Hematopoietic multipotent progenitor cell (in vitro differentiated cells): Measurements from ENCODE around the gene FAM241A. TPM values are rescaled to one million over a fixed set of nuclear protein-coding genes. Genes with fewer than 3 reads are reported as not detected.
"Not testable (repeated sequence)": the region's sequence is repeated elsewhere in the genome, so short reads cannot be mapped to it uniquely, and the experiment has no call there.

Experiments used
- DNase-seq, 3 donors: peaks; one replicate each; pipeline ENCODE4 v3.0.0-alpha.2; 2011 to 2015; ENCODE audit warnings: low read depth in 2 of 3, low spot score in 2 of 3
- total RNA-seq: library from RNA; depleted of rRNA; stranded (reverse); fragments of >200 nt; gene quantifications from one replicate; pipeline ENCODE4 v1.2.3, GENCODE V29; 2012

Gene FAM241A
- total RNA-seq, 1 donor = 1.3 TPM

DNA sequence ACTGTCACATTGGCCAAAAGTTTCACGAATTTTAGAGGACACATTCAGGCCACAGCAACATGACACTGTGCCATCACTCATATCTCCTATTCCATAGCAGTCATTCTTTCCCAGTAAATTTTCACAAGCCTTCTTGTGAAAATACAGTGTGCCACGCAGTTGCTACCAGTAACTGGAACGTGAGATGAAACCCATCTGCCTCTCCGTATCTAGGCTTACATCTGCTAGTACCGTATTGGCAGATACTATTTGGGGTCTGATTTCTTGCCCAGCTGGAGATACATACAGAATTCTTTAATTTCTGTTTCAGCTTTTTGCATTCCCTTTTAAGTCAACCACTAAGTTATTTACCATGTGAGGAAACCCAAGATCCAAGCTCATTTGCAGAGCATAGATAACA, 8.7 kb upstream of the FAM241A start:
- DNase-seq = no peak

DNA sequence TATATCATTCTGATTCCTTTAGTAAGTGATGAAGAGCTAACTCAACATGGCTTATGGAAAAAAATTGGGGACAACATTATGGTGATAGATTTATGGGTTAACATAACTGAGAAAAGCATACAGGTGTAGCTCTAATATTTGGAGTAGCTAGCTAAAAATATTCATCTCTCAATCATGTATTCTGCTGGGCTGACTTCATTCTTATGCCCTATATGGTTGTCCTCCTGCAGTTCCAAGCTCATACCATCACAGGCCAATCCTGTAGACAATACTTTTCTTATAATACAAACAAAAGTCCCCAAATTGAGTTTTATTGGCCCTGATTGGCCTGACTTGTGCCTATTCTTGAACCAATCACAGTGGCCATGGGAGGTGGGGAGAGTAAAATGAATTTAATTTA, 6.7 kb upstream of the FAM241A start:
- DNase-seq = no peak

DNA sequence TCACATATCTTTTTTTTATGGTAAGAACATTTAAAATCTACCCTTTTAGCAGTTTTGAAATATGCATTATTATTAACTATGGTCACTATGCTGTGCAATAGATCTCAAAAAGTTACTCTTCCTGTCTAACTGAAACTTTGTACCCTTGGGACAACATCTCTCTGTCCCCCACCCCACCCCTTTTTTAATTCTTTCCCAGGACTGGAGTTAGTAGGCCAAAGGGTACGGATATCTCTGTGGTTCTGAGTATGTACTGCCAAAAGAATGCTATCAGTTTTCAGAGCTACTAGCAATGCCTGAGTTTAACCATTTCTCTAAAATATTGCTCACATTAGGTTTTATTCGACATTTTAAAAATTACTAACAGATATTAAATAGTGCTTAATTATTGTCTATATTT, 4.7 kb upstream of the FAM241A start:
- no peak for DNase-seq

DNA sequence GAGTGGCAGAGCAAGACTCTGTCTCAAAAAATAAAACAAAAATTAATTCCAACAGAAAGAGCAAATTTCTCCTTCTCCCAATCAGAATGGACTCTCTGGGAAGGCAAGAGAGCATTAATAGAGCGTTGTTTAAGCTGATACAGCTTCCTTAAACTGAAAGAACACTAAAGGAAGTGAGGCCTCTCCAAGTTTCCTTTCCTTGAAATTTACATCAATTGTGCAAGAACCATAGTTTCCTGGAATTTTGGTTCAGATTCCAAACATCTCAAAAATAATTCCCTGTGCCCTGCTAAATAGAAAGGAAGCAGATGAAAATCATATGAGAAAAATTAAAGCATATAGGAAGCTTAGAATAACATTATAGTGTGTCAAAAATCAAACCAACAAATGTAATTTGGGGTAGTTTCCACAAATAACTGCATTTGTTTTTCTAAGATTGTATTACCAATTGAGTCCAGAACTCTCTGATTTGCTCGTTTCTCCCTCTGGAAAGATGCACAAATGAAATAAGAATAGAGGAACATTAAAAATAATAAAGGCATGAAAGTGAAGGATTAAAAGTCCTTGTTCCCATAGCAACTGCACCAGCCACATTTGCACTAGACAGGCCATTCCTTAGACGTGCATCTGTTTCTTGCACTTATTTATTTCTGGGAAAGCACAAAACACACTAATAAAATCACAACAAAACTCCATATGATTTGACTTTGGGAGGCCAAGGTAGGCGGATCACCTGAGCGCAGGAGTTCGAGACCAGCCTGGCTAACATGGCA, 3.7 kb upstream of the FAM241A start:
- no peak for DNase-seq

DNA sequence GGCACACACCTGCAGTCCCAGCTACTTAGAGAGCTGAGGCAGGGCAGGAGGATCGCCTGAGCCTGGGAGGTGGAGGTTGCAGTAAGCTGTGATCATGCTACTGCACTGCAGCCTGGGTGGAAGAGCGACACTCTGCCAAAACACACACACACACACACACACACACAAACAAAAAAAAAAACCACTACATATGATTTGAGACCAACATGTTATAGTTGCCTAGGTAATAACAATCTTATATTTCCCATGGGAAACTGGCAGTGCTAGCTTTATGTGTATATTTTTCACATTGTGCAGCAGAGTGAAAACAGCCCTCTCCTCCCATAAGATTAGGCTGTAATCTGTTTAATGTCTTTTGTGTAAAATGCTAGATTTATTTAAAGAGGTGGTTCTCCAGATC, 3.1 kb upstream of the FAM241A start:
- DNase-seq = no peak

DNA sequence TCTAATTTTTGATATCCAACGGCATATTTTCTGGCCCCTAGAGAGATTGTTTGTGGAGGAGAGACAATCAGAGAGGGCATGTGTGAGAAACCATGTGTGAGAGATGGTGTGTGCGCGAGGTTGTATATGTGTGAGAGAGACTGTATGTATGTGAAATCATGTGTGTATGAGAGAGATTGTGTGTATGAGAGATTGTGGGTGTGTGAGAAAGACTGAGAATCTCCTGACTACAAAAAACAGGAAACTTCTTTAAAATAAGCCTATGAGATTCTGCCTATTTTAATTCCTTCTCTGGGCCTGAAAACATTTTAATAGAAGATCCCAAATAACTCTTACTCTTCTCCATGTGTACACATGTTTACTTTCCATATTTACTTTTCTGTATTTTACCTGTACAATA, 1.5 kb upstream of the FAM241A start:
- DNase-seq = no peak

DNA sequence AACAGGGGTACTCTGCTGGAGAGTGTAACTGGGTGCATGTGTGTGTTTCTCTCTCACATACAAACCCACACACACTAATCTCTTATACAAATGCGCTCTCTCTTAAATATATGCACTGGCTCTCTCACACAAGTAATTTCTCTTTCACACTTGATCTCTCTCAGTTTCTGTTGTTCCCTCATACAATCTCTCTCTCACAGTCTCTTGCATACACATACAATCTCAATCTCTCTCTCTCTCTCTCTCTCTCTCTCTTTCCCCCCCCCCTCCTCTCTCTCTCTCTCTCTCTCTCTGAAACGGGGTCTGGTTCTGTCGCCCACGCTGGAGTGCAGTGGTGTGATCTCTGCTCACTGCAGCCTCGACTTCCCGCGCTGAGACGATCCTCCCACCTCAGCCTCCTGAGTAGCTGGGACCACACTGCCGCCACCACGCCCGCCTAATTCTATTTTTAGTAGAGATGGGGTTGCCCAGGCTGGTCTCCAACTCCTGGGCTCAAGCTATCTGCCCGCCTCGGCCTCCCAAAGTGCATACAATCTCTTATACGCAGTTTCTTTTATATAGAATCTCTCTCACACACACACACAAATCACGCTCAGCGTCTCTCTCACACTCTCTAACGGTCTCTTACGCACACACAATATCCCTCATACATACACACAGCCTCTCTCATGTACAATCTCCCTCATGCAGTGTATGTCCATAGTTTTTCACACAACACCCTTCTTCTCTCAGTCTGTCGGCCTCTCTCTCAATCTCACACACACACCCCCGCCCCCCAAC, 518 bp upstream of the FAM241A start:
- no peak for DNase-seq

DNA sequence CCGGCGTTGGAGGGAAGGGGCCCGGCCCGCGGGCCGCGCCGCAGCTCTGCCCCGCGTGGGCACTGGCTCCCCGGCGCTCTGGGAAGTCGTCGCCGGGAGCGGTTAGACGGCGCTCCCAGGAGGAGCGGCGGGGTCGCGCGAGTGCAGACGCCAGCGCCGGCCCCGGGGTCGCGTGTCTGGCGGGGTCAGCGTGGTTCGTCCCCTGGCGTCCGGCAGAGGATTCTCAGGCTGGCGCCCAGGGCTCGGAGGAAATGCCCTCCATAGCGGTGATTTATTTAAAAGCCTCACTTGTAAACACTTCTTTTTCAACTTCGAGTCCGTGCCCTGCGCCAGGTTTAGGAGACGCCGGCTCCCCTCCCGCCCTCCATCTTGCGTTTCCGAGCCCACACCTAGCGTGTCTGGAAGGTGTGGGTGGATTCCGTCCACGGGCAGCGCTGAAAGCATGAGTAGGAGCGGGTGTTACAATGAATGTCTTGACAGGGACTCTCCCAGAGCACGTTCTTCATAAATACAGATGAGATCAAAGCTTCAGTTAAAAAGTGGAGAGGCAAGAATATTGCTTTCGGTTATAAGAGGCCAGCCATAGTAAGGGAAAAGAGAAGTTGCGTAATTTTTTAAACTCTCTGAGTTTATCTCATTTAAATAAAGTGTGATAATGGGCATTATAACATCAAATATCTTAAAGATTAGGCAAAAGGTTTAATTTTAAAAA, 692 bp downstream of the FAM241A start:
- peak; percentile 44 to 68 (median 66) for DNase-seq

DNA sequence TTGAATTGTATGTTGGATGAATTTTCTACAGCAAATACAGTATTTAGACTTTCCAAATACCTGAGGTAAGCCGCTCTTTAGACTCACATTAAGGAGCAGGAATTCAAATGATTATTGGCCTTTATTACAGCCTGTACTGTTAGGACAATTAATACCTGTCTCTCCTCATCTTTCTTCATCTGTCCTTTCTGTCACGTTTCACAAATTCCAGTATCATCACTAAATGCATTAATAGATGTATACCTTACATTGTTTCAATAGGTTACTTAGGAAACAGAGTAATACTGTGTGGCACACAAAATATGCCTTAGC, 1.2 kb downstream of the FAM241A start:
- peak in 1 of 3 donors; percentile 12 for DNase-seq

DNA sequence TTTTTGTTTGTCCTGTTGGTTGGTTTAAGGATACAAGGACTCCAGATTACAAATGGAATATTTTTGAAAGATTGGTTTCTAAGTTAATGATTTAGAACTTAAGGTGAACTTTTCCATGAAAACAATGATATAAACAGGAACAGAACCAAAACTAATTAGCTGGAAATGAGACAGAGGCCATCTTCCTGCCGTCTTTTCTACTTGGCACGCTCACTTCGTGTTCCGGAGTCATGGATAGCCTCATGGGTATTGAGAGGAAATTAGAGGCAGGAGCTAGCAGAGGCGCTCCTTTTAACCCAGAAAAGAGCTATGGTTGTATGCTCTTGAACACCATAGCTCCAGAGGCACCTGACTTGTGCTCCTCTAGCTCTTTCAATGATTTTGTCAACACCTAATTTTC, 2.4 kb downstream of the FAM241A start:
- no peak for DNase-seq

DNA sequence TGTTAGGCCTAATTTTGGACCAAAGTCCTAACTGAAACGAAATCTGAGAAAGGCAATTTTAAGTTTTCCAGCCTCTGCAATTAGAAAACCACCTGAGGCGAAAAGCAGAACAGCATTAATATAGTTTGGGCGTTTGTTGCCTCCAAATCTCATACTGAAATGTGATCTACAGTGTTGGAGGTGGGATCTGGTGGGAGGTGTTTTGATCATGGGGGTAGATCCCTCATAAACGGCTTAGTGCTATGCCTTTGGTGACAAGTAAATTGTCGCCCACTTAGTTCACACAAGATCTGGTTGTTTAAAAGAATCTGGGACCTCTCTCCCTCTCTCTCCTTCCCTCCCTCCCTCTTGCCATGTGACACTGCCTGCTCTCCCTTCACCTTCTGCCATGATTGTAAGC, 5.7 kb downstream of the FAM241A start:
- no peak for DNase-seq

DNA sequence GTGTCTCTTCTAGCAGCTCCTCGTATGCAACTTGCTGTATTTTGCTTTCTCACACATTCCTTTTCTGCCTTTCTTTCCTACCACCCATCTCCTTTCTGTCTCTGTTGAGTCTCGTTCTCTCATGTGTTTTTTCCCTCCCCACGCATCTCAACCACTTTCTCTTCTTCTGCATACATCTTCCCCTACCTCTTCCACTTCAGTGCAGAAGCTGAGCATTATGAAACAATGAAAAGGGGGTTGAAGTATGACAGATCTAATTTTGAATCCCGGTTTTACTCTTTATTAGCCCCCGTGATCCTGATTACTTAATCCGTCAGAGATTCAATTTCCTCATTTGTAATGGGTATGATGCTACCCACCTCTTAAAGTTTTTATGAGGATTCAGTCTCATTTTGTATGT, 7.3 kb downstream of the FAM241A start:
- no peak for DNase-seq

DNA sequence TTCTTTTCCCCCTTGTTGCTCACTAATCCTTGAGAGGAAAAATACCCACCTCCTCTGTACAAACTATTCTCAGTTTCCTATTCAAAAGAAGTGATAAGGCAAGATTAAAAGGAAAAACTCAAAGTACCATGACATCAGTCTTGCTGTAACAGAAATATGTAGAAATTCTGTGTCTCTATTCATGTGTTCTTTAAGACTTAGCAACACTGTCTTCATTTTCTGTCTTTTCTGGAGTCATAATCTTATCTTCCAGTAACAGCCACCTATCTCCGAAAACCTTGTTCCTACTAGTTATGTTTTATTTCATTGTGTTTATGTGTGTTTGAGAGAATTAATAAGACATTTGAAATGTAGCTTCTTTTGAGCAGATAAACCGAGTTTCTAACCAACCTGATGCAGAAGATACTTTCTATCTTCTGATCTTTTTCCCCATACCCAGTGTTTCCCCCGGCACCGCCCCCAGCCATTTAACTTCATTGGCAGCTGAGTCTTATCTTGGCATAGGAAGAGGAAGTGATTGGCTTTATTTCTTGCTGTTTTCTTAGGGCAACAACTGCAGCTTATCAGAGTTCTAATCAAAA, 8.0 kb downstream of the FAM241A start:
- DNase-seq = peak in 2 of 3 donors; percentile 34 to 51

DNA sequence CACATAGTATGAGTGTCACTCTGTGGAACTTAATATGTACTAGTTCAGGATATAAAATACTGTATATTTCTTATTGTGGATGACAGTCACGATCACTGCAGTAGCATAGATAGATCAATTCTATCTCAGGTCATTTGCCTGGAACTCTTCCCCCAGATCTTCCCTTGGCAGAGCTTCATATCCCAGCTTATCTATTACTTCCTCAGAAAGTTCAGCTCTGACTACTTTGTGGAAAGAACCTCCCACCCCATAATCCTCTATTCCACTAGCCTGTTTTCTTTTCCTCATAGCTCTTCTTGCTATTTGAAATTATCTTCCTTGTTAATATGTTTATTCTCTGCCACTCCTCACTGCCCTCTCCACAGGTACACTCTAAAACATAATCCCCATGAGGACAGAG, 10.9 kb downstream of the FAM241A start:
- DNase-seq = no peak

DNA sequence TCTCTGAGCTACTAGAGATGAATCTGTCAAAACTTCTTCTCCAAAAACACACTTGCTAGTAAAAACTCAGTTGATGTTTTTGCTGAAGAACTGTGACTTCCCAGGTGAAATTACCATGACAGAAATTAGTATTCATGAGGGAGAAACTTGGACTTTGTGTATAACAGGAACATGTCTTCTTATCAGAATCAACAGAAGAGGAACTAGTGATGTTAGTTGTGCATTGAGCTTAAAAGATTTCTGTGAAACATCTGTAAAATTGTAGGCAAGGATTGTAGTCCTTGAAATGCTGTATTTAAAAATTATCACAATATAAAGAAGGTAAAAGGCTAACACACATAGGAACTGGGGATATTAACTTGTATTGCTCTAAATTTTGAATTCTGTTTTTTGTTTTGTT, 11.3 kb downstream of the FAM241A start:
- peak in 1 of 3 donors; percentile 25 for DNase-seq

DNA sequence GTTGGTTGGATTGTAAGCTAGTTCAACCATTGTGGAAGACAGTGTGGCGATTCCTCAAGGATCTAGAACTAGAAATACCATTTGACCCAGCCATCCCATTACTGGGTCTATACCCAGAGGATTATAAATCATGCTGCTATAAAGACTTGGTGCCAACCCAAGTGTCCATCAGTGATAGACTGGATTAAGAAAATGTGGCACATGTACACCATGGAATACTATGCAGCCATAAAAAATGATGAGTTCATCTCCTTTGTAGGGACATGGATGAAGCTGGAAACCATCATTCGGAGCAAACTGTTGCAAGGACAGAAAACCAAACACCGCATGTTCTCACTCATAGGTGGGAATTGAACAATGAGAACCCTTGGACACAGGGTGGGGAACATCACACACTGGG, 18.5 kb downstream of the FAM241A start:
- not testable (repeated sequence) for DNase-seq

DNA sequence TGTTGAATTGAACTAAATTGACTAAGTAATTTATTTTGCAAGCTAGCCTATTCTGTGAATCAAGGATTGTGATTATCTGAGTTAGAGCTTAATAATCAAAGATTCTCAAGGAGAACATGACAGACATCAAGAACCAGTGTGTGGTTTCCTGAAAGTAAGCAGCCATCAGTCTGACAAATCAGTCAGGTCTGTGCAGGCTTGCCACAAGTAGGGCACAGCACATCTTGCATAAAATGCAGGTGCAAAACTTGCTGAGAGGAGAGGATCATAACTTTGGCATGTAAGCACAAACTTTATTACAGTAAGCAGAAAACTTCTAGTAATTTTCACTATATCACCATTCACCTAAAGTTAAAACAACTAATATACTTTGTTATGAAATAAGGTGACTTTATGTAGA, 22.5 kb downstream of the FAM241A start:
- DNase-seq = peak in 1 of 3 donors; percentile 25

DNA sequence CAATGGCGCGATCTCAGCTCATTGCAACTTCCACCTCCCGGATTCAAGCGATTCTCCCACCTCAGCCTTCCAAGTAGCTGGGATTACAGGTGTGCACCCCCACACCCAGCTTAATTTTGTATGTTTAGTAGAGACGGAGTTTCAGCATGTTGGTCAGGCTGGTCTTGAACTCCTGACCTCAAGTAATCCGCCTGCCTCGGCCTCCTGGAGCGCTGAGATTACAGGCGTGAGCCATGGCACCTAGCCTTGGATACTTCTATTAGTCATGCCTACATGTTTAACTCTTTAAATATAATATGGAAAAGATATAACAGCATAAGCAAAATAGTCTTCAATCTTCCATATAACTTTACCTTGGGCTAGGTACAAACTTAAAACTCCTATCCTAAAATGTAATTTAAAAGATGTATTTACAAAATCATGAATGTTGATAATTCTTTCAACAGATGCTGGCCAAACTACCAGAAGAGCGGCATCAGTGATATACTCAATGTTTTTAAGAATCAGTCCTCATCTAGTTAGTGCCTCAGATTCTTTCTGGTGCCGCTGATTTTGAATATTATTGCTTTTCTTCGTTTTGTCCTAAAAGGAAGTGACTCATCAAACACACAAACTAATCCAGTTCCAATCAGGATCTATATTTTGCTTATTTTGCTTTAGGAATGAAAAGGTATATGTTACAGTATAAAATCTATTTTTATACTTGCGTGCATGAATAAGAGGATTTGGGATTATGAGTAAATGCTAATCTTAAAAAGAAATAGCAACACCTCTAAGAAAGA, 23.7 kb downstream of the FAM241A start:
- DNase-seq = no peak

DNA sequence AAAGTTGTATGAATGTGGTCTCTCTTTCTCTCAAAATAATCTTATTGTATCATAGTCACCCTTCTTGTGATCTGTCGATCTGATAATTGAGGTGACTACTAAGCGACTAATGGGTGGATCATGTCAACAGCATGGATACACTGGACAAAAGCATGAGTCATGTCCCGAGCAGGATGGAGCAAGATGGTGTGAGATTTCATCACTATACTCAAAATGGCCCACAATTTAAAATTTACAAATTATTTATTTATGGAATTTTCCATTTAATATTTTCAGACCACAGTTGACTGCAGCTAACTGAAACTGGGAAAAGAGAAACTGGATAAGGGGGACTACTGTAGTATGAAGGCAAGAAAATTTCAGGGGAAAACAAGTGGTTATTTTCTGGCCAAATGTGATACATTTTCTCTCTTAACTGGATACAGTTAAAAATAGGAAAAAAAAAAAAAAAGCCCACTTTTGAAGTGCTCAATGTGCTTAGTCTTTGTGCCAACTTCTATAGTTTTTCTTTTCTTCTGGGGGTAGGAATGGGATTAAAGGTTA, 25.3 kb downstream of the FAM241A start:
- no peak for DNase-seq

DNA sequence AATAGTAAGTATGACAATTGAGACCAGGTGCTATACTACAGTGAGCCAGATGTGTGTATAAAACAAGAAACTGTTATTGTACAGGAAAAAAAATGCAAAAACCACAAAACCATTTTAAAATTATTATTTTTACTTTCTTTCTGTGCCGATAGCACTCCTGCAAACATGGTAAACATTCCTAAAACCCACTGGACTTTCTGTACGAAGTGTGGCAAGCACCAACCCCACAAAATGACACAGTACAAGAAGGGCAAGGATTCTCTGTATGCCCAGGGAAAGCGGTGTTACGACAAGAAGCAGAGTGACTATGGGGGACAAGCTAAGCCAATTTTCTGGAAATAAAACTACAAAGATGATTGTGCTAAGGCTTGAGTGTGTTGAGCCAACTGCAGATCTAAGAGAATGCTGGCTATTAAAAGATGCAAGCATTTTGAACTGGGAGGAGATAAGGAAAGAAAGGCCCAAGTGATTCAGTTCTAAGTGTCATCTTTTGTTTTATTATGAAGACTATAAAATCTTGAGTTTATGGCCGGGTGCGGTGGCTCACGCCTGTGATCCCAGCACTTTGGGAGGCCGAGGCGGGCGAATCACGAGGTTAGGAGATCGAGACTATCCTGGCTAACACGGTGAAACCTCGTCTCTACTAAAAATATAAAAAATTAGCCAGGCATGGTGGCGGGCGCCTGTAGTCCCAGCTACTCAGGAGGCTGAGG, 26.0 kb downstream of the FAM241A start:
- DNase-seq = not testable (repeated sequence)
